Stomach (tissue), 4 donors: ENCODE measurements around the gene TMEM106B.

Source experiments
- CTCF ChIP-seq, 7 experiments: fragments of 450-650 bp in 4 of 7; fragments of 200-600 bp in 3 of 7; sonication (generic) in 3 of 7; IDR thresholded peaks; one replicate each; pipeline ENCODE4 v1.5.1; 2016 to 2019; ENCODE audit warnings: antibody characterized with exemption in 7 of 7, control low read depth in 2 of 7, mild to moderate bottlenecking in 1 of 7
- EP300 ChIP-seq: sonication (generic); formaldehyde crosslinking; IDR thresholded peaks from one replicate; pipeline ENCODE4 v1.6.1; 2017; ENCODE audit warnings: antibody characterized with exemption
- POLR2A ChIP-seq, 4 donors: fragments of 450-650 bp; IDR thresholded peaks; one replicate each; pipeline ENCODE4 v1.6.1; 2016; ENCODE audit warnings: antibody characterized with exemption in 4 of 4, control low read depth in 2 of 4, mild to moderate bottlenecking in 1 of 4, moderate library complexity in 1 of 4
- POLR2AphosphoS5 ChIP-seq, 3 donors: sonication (generic); formaldehyde crosslinking; IDR thresholded peaks; one replicate each; pipeline ENCODE4 v1.6.1; 2016; ENCODE audit warnings: antibody characterized with exemption in 3 of 3

- no peak for TF ChIP-seq EP300
- TF ChIP-seq POLR2A (IDR thresholded peaks at IDR 0.05) = no peak
- TF ChIP-seq POLR2AphosphoS5 (IDR thresholded peaks at IDR 0.05) = no peak
- TF ChIP-seq CTCF (IDR thresholded peaks at IDR 0.05) = no peak
These were observed 79.7 kb downstream of the TMEM106B start for GRCh38 chr7:12290761-12291160.
